A673 (cell line): ENCODE data around the gene RASGRP1.

Source experiments
- EZH2 ChIP-seq: fragments of 200-600 bp; sonication (generic); IDR thresholded peaks from 2 replicates; pipeline ENCODE4 v1.6.1; 2017; ENCODE audit warnings: borderline replicate concordance, low read depth, mild to moderate bottlenecking, mixed read lengths, antibody characterized with exemption, low read length; ENCODE audit not compliant: poor library complexity, severe bottlenecking
- TF ChIP-seq, protein P1 (sequence below): fragments of 300-800, 200-600 bp; sonication (generic); conservative IDR thresholded peaks from 2 replicates; pipeline ENCODE4 v1.5.1; 2017; ENCODE audit warnings: low read depth, mild to moderate bottlenecking, antibody characterized with exemption, low read length, moderate library complexity, mixed read lengths

GRCh38 chr15:38518084-38518483 is 46.5 kb downstream of the RASGRP1 start:
- TF ChIP-seq, protein P1, sequence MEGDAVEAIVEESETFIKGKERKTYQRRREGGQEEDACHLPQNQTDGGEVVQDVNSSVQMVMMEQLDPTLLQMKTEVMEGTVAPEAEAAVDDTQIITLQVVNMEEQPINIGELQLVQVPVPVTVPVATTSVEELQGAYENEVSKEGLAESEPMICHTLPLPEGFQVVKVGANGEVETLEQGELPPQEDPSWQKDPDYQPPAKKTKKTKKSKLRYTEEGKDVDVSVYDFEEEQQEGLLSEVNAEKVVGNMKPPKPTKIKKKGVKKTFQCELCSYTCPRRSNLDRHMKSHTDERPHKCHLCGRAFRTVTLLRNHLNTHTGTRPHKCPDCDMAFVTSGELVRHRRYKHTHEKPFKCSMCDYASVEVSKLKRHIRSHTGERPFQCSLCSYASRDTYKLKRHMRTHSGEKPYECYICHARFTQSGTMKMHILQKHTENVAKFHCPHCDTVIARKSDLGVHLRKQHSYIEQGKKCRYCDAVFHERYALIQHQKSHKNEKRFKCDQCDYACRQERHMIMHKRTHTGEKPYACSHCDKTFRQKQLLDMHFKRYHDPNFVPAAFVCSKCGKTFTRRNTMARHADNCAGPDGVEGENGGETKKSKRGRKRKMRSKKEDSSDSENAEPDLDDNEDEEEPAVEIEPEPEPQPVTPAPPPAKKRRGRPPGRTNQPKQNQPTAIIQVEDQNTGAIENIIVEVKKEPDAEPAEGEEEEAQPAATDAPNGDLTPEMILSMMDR, result no peak
- TF ChIP-seq EZH2, result no peak
